SK-MEL-5 (cell line): ENCODE measurements around the gene ICAM2. TPM values are rescaled to one million over a fixed set of nuclear protein-coding genes. Genes with fewer than 3 reads are reported as not detected.
"Not testable (repeated sequence)": the region's sequence is repeated elsewhere in the genome, so short reads cannot be mapped to it uniquely, and the experiment has no call there.

Source experiments
- DNase-seq: peaks from one replicate; pipeline ENCODE4 v3.0.0-alpha.2; 2016; ENCODE audit warnings: low read depth, low spot score
- in situ Hi-C: cut with HindIII; loops from 2 replicates; pipeline ENCODE4 v1.10.0; 2016; ENCODE audit warnings: low sequenced_read_pairs, high pct_unique_total_duplicates, low pct_unique_long_range_greater_than_20kb
- total RNA-seq: library from RNA; depleted of rRNA; stranded (reverse); fragments of >200 nt; shearing (Covaris generic); gene quantifications from 2 replicates; pipeline ENCODE4 v1.2.3, GENCODE V29; 2014

Gene ICAM2
- total RNA-seq, 1 experiment from 2014 or later: 0.71 TPM

DNA sequence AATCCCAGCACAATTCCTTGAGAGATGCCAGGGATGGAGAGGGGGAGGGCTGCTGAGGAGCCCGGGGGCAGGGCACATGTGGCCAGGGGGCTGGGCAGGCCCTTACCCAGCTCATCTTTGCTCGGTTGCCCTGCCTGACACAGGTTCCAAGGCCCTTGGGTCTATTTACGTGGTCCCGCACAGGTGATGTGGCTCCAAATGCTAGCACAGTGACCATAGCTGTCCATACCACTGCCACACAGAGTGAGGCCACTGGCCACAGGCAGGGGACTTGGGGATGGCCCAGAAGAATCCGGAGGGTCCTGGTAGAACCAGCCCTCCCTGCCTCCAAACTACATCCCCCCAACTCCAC, 32.3 kb downstream of the ICAM2 start:
- in situ Hi-C loops: no loop called here
- no peak for DNase-seq

DNA sequence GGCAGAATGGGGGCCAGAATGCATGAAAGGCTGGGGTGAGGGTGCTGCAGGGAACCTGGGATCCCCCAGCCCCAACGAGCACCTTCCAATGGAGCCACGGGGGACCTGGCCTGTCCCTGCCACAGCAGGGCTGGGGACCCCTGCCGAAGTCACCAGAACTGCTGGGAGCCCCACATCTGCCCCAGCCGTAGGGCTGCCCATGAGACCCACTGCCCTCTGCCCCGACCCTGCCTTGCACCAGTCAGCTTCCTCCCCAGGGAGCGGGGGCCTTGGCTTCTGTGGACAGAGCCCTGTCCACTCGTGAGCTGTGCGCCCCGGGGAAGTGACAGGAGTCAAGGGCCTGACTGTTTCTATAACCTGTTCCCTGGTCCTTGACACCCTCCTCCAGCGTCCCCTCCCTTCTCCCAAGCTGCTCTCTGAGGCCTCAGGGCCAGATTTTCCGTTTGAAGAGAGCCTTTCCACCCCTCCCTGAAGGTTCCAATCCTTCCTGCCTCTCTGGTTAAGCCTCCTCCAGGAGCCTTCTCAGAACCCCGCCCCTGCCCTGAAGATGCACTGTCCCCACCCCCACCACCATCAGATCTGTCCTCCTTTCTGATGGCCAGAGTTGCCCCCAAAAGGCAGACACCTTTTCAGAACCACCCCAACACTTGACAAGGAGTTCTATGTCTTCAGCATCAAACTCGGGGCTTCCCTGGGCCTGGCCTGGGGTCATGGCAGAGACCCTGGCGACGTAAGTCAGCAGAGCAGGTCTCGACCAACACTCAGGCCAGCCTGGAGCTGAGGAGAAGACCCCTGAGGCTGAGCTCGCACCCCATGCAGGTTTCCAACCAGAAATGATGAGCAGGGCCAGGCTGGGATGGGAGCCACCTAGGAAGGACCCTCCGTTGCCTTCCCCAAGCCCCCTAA, 33.0 kb downstream of the ICAM2 start:
- in situ Hi-C loops: no loop called here
- DNase-seq: no peak

DNA sequence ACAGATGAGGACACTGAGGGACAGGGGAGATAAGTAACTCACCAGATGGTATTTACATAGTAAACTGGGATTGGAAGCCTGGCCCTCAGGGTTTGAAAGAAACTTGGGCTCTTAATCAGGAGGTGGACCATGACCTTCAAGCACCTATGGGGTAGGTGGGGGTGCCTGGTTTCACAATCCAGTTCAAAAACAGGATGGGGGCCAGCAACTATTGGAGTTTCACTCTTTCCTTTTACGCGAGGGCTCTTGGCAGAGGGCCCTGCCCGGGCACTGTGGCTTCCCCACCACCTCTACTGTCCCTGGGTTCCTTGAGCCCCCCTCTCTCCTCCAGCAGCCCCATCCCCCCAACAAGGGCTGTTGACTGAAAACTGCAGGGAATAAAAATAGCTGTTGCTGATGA, 33.6 kb downstream of the ICAM2 start:
- in situ Hi-C loops: no loop called here

DNA sequence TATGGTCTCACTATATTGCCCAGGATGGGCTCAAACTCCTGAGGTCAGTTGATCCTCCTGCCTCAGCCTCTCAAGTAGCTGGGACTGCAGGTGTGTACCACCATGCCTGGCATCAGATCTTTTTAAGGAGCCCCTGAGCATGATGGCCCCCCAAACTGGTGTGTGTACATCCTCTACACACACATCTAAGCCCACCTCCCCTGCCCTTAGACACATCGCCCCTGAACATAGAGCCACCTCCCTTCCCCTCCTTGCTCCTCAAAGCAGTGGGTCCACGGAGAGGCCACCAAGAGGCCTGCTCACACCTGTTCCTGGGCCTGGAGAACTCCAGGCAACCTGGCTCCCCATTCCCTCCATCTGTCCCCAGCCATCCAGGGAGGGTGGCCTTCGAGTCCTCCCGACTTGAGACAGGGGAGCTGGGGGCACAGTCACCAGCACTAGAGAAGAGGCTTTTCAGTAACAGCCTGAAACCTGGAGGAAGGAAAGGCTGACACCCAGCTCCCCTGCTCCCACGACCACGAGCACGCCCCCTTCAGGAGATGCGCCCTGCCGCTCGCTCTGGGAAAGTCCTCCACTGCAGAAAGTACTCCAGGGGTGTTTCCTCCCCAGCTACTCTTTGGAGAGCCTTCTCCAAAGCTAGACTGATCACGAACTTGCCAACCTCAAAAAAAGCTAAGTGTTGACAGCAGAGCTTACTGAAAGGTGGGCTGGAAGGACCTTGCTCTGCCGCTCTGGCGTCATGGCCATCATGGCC, 34.9 kb downstream of the ICAM2 start:
- in situ Hi-C loops: no loop called here
- DNase-seq: no peak

More for the DNA sequence above, 33.6 kb downstream of the ICAM2 start:
- no peak for DNase-seq

DNA sequence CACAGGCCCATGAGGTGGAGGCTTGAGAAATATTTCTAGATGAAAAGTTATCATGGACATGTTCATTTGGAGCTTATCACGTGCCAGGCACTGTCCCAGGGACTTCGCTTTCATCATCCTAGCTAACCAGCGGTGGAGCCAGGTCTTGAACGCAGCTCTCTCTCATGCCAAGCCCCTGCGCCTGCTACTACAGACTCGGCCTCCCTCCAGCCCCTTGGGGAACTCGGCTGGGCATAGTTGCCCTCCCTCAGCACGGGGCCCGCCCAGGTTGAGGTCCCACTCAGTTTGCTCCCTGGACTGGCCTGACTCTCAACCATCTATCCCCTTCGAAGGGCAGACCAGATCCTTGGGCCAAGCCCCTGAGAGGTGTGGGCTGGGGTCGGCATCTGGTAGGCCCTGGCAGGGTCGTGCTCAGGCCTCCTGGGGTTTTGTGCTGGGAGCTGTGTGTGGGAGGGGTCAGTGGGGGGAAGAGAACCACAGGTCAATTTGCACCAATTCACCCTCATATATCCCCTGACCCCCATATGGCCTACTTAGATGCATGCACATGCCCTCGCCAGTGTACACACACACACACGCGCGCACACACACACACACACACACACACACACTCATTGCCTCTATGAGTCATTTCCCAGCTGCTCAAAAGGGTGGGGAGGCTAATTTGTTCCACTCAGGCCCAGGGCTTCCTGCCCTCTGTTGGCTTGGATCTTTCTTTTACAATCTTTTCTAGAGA, 35.6 kb downstream of the ICAM2 start:
- in situ Hi-C loops: no loop called here
- DNase-seq: peak; percentile 24

DNA sequence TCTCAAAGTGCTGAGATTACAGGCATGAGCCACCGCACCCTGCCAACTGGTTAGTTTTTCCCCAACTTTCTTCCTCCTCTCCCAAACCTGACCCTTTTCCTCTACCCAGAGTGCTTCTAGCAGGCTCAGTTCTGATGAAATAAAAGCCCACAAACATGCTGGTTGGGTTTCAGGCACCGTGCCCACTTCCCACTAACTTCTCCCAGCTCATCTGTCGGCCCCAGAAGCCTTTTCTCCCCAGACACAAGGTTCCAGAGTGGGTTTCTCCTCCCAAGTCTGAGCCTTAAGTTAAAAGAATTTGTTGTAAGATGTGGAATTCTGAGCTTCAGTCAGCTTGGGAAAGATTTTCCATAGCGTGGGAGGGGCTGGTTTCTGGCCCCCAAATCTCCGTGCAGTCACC, 36.2 kb downstream of the ICAM2 start:
- in situ Hi-C loops: no loop called here
- DNase-seq: no peak

DNA sequence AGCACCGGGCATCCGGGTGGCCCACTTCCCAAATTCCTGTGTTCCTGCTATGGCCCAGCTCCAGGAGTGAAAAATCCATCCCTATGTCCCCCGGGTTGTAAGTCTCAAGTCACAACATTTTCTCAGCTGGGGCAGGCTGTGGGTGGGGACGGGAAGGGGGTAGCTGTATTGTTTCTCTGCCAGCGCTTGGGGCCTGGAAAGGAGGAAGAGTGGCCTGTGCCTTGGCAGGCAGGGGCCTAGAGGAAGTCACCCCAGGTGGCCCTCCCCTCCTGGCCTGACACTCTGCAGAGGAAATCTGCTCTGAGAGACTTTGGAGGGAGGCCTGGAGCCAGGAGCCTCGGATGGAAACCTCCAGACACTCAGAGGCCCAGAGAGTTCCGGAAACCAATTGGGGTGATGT, 37.1 kb downstream of the ICAM2 start:
- in situ Hi-C loops: no loop called here
- no peak for DNase-seq

DNA sequence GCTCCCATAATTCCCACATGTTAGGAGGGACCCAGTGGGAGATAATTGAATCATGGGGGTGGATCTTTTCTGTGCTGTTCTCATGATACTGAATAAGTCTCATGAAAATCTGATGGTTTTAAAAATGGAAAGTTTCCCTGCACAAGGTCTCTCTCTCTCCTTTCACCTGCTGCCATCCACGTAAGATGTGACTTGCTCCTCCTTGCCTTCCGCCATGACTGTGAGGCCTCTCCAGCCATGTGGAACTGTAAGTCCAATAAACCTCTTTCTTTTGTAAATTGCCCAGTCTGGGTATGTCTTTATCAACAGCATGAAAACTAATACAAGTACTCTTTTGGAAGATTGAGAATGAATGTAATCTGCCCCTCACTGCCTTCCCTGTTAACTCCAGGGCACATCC, 37.8 kb downstream of the ICAM2 start:
- DNase-seq, in situ Hi-C loops: not testable (repeated sequence)

DNA sequence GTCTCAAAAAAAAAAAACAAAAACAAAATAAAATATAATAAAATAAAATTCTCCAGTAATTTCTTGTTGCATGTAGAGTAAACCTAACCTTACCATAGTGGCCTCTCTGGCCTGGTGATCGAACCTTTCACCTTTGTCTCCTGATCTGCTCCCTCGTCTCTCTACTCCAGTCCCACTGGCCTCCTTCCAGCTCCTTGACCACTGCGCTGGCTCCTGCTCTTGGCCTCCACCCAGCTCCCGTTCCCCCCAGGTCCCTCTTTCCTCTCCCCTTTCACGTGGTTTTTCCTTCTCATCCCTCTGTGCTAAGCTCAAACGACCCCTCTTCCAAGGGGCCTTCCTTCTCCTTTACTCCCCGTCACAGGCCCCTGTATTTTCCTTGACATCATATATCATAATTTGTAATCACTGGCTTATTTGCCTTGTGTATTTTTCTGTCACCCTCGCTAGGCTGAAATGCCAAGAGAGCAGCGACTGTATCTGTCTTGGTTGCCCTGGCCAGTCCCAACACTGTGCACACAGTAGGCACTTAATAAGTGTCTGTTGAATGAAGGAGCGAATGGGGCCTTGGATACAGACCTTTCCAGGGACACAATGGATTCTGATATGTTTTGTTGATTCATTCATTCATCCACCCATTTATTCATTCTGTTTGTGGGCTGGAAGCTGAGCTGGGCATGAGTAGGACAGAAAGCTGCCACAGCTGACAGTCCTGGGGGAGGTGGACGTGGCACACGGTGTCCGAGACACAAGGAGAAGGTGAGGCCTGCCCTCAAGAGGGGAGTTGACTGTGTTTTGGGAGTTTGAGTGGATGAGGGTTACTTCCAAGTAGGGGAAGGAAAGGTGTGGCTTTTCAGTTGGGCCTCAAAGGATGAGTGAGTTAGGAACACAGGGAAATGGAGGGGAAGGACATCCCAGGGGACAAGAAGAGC, 41.9 kb downstream of the ICAM2 start:
- in situ Hi-C loops: no loop called here
- DNase-seq: no peak

DNA sequence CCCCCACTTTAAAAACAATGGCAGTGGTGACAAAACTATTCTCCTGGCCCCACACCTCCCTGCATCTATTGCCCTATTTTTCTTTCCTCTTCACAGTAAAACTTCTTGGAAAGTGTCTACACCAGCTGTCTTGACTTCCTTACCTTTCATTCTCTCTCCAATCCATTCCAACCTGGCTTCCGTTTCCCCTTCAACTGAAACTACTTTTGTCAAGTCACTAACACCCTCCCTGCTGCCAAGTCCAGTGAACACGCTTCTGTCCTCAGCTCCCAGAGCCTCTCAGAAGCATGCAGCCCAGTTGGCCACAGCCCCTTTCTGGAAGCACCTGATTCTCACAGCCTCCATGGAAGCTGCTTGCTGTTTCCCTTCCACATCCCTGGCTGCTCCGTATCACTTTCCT, 43.7 kb downstream of the ICAM2 start:
- no peak for DNase-seq
- in situ Hi-C loops: no loop called here

DNA sequence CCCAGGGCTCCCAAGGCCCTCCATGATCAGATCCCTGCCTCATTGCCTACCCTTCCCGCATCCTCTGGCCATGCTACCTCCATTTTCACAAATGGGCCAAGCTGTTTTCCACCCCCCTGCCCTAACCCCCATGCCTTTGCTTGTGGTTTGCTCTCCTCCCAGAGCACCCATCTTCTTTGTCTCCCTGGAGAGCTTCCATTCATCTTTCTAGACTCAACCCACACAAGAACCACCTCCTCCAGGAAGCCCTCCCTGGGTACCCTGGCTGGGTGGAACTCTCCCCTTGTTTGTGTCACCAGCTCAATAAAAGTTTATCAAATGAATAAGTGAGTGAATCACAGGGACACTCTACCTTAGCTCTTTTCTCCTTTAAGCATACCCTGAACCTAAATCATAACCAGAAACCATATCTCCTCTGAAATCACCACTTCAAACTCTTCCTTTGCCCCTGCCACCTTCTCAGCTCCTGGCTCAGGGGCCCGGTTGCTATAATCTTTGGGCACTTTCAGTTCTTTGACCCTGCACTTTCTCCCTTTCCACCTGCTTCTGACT, 44.8 kb downstream of the ICAM2 start:
- in situ Hi-C loops: no loop called here

DNA sequence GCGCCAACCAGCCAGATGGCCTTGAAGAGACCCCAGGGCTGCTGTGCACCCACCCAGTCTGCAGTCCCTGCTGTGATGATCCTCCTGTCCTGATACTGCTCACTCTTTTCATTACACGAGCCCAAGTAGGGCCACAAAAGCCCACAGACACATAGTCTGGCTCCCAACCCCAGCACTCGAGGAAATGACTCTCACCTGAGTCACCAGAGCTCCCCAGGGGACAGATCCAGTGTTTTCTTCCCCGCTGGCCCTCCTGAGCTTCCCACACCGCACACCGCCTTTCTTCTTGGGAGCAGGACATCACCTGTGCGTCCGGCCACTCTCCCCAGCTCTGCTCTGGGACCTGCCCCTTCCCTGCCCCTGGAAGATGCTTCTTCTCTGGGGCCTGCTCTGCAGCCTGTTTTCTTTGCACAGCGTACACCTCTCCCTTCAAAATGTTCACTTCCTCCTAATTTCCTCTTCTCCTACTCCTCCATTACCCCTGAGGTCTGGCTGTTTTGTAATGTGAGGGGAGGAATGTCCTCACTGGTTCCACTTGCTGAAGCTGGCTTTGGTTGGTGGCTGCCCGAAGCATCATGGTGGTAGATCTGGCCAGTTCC, 45.7 kb downstream of the ICAM2 start:
- no peak for DNase-seq

More for the DNA sequence above, 44.8 kb downstream of the ICAM2 start:
- DNase-seq: no peak

DNA sequence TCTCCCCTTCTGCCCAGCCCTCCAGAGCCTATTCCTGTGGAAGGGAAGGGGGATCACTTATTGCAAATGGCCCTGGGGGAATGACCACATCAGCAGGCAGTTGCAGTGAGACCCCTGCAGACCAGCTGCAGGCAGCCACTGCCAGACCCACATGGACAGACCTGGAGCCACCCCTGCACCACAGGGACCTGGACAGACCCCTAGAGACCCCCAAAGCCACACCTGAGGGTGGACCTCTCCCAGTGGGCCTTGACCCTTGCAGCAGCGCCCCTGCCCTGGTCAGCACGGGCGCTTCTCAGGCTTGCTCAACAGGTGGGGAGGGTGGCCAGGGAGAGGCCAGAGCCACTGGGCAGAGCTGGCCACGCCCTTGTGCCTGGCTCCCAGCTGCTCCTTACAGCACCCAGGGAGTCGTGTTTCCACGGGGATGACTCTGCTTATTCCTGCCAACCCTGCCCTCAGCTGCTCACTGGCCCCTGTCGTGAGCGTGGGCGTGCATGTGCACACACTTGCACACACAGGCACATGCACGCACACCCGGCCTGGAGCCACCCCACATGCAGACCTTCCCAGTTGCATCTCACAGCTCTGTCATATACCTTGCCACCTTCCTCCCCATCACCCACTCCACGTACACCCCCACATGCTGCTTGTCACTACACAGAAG, 46.4 kb downstream of the ICAM2 start:
- no peak for DNase-seq
- in situ Hi-C loops: no loop called here

More for the DNA sequence above, 45.7 kb downstream of the ICAM2 start:
- in situ Hi-C loops: no loop called here

DNA sequence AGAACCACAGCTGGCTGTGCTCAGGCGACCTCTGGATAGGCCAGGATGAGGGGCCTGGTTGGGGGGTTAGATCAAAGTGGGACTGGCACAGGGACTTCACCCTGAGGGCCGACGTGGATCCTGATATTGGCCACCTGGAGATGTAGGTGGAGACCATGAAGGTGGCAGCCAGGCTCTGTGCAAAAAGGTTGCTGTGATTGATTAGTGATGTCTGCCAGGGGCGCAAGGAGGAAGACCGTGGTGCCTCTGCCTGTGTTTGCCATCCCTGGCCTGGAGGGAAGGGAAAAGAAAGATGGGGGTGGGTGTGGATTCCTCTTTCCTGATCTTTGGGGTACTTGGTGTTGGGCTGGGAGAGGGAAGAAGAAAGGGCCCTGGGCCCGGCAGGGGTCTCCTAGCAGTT, 47.2 kb downstream of the ICAM2 start:
- in situ Hi-C loops: no loop called here
- no peak for DNase-seq

DNA sequence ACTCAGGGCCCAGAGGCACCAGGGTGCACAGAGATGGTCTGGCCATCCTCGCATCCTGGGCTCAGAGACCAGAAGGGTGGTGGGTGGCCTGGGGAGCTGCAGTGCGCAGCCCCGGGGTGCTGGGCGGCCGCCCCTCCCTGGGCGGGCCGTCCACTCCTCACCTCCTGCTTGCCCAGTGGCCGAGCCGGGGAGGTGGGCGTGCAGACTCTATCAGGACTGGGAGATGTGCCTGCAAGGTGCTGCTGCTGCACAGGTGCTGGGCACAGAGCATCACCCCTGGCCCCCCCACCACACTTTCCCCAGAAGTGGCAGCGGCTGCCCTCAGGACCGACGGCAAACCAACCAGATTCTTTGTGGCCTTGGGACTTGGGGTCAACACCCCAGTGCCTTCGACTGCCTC, 47.6 kb downstream of the ICAM2 start, which contains the start of gene SCN4A:
Gene SCN4A, minus strand, starts transcription at position 123 of the 400 bp plus-strand sequence. Its CDS starts 77 bp downstream, at position 46.
- in situ Hi-C loops: no loop called here
- no peak for DNase-seq

DNA sequence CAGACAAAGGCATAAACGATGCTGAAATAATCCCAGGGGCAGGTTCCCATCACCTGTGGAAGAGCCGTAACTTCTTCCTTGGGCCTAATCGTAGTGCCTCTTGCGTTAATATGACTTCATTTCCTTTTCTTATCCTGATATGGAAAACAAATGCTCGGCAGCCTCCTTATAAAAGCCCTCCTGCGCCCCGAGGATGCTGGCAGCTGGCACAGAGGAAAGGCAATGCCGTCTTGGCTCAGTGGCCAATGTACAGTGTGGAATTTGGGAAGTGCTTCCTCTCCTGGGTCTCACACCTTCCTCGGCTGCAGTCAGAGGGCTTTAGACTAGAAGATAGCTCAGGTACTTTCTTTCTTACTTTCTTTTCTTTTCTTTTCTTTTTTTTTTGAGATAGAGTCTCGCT, 51.2 kb downstream of the ICAM2 start:
- DNase-seq: no peak
- in situ Hi-C loops: no loop called here
